Measurements from ENCODE around the gene BICD1. TPM values are rescaled to one million over a fixed set of nuclear protein-coding genes. Genes with fewer than 3 reads are reported as not detected.

Gene BICD1
- total RNA-seq, 1 donor from 2014 or later, result 6.1 TPM

DNA sequence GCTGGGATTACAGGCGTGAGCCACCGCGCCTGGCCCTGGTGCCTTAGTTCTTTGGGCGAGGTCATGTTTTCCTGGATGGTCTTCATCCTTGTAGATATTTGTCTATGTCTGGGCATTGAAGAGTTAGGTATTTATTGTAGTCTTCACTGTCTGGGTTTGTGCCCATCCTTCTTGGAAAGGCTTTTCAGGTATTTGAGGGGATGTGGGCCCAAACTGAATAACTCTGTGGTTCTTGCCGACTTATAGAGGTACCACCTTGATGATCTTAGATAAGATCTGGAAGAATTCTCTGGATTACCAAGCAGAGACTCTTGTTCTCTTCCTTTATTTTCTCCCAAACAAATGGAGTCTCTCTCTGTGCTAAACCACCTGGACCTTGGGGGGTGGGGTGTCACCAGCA is 311.6 kb downstream of the BICD1 start:
- TF ChIP-seq, protein P1, sequence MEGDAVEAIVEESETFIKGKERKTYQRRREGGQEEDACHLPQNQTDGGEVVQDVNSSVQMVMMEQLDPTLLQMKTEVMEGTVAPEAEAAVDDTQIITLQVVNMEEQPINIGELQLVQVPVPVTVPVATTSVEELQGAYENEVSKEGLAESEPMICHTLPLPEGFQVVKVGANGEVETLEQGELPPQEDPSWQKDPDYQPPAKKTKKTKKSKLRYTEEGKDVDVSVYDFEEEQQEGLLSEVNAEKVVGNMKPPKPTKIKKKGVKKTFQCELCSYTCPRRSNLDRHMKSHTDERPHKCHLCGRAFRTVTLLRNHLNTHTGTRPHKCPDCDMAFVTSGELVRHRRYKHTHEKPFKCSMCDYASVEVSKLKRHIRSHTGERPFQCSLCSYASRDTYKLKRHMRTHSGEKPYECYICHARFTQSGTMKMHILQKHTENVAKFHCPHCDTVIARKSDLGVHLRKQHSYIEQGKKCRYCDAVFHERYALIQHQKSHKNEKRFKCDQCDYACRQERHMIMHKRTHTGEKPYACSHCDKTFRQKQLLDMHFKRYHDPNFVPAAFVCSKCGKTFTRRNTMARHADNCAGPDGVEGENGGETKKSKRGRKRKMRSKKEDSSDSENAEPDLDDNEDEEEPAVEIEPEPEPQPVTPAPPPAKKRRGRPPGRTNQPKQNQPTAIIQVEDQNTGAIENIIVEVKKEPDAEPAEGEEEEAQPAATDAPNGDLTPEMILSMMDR (IDR thresholded peaks at IDR 0.05; ENCODE audit: insufficient read depth, low read length, severe bottlenecking), result no peak
- FAIRE-seq (no peak), DNase-seq (ENCODE audit: low read depth) (no peak)
- Histone ChIP-seq H3K27me3 (ENCODE audit: control insufficient read depth, insufficient read depth, low read length) (no peaks in the 10 kb centered on the region), H3K4me3 (ENCODE audit: low read depth, low read length) (no peak overlapping the region), H3K36me3 (ENCODE audit: control insufficient read depth, insufficient read depth, low read length) (no peaks in the 10 kb centered on the region)

DNA sequence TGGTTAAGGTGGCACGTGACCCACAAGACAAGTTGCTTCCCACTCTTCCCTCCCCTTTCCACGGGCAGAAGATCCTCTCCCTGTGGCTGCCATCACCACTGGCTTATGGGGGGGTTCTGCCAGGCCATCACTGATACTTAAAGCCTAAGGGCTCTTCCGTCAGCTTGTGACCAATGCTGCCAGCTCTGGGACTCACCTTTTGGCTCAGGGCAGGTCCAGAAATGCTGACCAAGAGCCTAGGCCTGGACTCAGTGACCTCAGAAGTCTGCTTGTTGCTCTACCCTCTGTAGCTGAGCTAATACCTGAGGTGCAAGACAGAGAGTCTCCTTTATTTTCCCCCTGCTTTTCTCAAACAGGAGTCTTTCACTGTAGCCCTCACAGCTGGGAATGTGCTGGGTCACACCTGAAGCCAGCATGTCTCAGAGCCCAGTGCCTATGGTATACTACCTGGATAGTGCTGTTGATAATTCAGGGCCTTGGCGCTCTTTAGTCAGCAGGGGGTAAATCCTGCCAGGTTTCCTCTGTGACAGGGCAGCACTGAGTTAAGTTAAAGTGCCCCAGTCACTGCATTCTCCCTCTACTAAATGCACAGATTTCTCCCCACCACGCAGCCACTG is 312.4 kb downstream of the BICD1 start:
- no peaks in the 10 kb centered on the region for H3K27me3 ChIP-seq (ENCODE audit: control insufficient read depth, insufficient read depth, low read length)
- FAIRE-seq, result no peak
- H3K4me3 ChIP-seq (ENCODE audit: low read depth, low read length), result no peak overlapping the region
- TF ChIP-seq, protein P1 (IDR thresholded peaks at IDR 0.05; ENCODE audit: insufficient read depth, low read length, severe bottlenecking), result no peak
- DNase-seq (ENCODE audit: low read depth), result no peak
- no peaks in the 10 kb centered on the region for H3K36me3 ChIP-seq (ENCODE audit: control insufficient read depth, insufficient read depth, low read length)

DNA sequence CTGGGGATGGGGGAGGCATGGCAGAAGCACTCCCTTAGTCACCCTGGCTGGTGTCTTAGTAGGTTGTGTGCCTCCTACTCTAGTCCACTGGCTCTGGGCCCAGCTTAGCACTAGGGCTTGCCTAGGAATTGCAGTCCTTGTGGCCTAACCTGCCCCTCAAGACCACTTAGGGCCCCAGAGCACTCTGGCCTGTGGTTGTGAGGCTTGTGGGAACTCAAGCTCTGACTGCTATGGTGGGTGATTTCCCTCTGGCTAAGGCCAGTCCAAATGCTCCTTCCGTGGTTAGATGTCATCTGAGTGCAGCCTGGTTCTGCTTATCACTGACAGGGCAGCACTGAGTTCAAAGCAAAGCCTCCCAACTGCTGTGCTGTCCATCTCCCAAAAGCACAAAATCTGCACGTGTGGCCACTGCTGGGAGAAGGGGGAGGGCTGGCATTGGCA is 312.9 kb downstream of the BICD1 start:
- H3K36me3 ChIP-seq (ENCODE audit: control insufficient read depth, insufficient read depth, low read length), result no peaks in the 10 kb centered on the region
- no peak for DNase-seq (ENCODE audit: low read depth)
- TF ChIP-seq, protein P1 (IDR thresholded peaks at IDR 0.05; ENCODE audit: insufficient read depth, low read length, severe bottlenecking), result no peak
- no peak overlapping the region for H3K4me3 ChIP-seq (ENCODE audit: low read depth, low read length)
- FAIRE-seq, result peak; percentile 28
- H3K27me3 ChIP-seq (ENCODE audit: control insufficient read depth, insufficient read depth, low read length), result no peaks in the 10 kb centered on the region

DNA sequence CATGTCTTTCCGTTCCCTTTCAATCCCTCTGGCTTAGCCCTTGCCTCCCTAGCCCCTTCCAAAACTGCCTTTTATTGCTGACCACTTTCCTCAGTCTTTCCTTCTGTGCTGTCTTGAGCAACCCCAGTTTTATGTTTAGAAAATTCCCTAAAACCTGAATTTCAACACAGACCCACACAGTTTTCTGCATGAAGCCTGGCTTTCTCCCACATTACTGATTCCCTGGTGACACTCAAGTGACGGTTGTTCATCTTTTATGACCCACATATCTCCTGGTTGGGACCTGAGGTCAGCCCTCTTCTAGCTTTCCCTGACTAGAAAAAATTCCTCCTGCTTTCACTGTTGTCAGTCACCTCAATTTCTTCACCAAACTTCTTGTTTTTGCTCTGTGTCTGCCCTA is 313.7 kb downstream of the BICD1 start:
- TF ChIP-seq, protein P1 (IDR thresholded peaks at IDR 0.05; ENCODE audit: insufficient read depth, low read length, severe bottlenecking), result no peak
- no peaks in the 10 kb centered on the region for H3K27me3 ChIP-seq (ENCODE audit: control insufficient read depth, insufficient read depth, low read length)
- no peak overlapping the region for H3K4me3 ChIP-seq (ENCODE audit: low read depth, low read length)
- no peak for DNase-seq (ENCODE audit: low read depth)
- no peaks in the 10 kb centered on the region for H3K36me3 ChIP-seq (ENCODE audit: control insufficient read depth, insufficient read depth, low read length)
- FAIRE-seq, result no peak

DNA sequence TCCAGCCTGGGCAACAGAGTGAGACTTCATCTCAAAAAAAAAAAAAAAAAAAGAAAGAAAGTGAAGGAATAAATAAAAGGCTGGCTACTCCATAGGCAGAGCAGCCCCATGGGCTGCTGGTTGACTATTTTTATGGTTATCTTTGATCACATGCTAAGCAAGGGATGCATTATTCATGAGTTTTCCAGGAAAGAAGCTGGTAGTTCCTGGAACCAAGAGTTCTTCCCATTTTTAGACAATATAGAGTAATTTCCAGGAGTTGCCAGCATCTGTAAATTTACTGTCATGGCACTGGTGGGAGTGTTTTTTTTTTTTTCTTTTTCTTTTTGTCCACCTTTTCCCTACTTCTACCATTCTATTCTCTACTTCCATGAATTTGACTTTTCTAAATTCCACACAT is 316.9 kb downstream of the BICD1 start:
- Histone ChIP-seq H3K36me3 (ENCODE audit: control insufficient read depth, insufficient read depth, low read length) (no peaks in the 10 kb centered on the region), H3K4me3 (ENCODE audit: low read depth, low read length) (no peak overlapping the region), H3K27me3 (ENCODE audit: control insufficient read depth, insufficient read depth, low read length) (no peaks in the 10 kb centered on the region)
- FAIRE-seq (no peak), DNase-seq (ENCODE audit: low read depth) (no peak)
- TF ChIP-seq, protein P1 (IDR thresholded peaks at IDR 0.05; ENCODE audit: insufficient read depth, low read length, severe bottlenecking), result no peak

DNA sequence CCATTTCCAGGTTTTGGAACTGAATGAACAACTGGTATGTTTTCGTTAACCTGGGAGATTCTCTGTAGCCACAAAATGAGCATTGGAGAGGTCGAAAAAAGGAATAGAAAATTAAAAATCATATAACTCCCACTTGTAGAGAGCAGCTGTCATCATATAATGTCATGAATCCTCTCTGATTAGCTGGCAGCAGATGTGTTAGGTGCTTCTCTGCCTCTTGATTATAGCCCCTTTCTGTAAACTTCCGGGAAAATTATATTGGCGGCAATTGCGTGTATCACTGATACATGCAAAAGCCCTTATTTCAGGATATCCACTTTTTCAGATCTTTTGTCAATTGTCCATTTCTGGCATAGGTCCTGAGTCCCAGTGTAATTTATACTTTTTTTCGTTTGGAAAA is 324.4 kb downstream of the BICD1 start:
- FAIRE-seq (no peak), DNase-seq (ENCODE audit: low read depth) (no peak)
- Histone ChIP-seq H3K36me3 (ENCODE audit: control insufficient read depth, insufficient read depth, low read length) (no peaks in the 10 kb centered on the region), H3K27me3 (ENCODE audit: control insufficient read depth, insufficient read depth, low read length) (no peaks in the 10 kb centered on the region), H3K4me3 (ENCODE audit: low read depth, low read length) (no peak overlapping the region)
- TF ChIP-seq, protein P1 (IDR thresholded peaks at IDR 0.05; ENCODE audit: insufficient read depth, low read length, severe bottlenecking), result no peak
